ENCODE data around the gene OR6C68.
"Not testable (repeated sequence)": the region's sequence is repeated elsewhere in the genome, so short reads cannot be mapped to it uniquely, and the experiment has no call there.

Gene OR6C68

DNA sequence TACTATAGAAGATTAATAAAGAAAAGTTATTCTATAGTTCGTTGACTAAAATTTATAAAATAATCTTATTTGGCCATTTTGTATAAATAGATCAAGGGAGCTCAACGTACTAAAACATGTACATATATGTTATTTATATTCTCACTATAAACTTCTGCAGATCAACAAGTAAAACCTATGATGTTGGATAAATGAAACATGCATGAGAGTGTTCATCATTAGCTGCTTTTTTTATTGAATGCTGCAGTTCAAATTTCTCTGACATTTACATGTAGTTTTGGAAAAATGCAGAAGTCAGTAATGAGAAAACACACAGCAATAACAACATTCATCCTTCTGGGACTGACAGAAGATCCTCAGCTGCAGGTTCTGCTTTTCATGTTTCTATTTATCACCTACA is at the start of gene OR6C68:
OR6C68 (plus strand) TSS at position 301 of the 400 bp plus-strand sequence; CDS start at position 301, 0 bp downstream.
- H3K9me3 ChIP-seq (ENCODE audit: severe bottlenecking) = no peaks in the 10 kb centered on the region
- TF ChIP-seq, protein P1, sequence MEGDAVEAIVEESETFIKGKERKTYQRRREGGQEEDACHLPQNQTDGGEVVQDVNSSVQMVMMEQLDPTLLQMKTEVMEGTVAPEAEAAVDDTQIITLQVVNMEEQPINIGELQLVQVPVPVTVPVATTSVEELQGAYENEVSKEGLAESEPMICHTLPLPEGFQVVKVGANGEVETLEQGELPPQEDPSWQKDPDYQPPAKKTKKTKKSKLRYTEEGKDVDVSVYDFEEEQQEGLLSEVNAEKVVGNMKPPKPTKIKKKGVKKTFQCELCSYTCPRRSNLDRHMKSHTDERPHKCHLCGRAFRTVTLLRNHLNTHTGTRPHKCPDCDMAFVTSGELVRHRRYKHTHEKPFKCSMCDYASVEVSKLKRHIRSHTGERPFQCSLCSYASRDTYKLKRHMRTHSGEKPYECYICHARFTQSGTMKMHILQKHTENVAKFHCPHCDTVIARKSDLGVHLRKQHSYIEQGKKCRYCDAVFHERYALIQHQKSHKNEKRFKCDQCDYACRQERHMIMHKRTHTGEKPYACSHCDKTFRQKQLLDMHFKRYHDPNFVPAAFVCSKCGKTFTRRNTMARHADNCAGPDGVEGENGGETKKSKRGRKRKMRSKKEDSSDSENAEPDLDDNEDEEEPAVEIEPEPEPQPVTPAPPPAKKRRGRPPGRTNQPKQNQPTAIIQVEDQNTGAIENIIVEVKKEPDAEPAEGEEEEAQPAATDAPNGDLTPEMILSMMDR (IDR thresholded peaks at IDR 0.05; ENCODE audit: low read depth, low read length) = no peak
- H3K27me3 ChIP-seq (ENCODE audit: insufficient read depth, low read depth, severe bottlenecking) = peaks cover 14% of the 10 kb centered on the region
- DNase-seq = no peak
- H3K36me3 ChIP-seq = no peaks in the 10 kb centered on the region
- H3K4me3 ChIP-seq (ENCODE audit: low read depth, low read length) = no peak within 1 kb of the TSS
- no peak within 1 kb of the TSS for H3K27ac ChIP-seq

GRCh38 chr12:55443776-55444175 is 48.4 kb upstream of the OR6C68 start, which contains the start of gene OR6C2:
Gene OR6C2 (plus strand): TSS chr12:55444076. CDS start chr12:55452214, 8,138 bp downstream.
- DNase-seq = no peak
- Histone ChIP-seq H3K27me3 (ENCODE audit: insufficient read depth, low read depth, severe bottlenecking) (peaks cover 27% of the 10 kb centered on the region), H3K4me3 (ENCODE audit: low read depth, low read length) (no peak within 1 kb of the TSS), H3K9me3 (ENCODE audit: severe bottlenecking) (no peaks in the 10 kb centered on the region), H3K36me3 (no peaks in the 10 kb centered on the region), H3K27ac (no peak within 1 kb of the TSS)
- TF ChIP-seq, protein P1 (IDR thresholded peaks at IDR 0.05; ENCODE audit: low read depth, low read length) = no peak

GRCh38 chr12:55445357-55445756 is 46.8 kb upstream of the OR6C68 start:
- no peak overlapping the region for H3K27ac ChIP-seq
- no peaks in the 10 kb centered on the region for H3K36me3 ChIP-seq
- peaks cover 28% of the 10 kb centered on the region for H3K27me3 ChIP-seq (ENCODE audit: insufficient read depth, low read depth, severe bottlenecking)
- TF ChIP-seq, protein P1 (IDR thresholded peaks at IDR 0.05; ENCODE audit: low read depth, low read length) = no peak
- no peak overlapping the region for H3K4me3 ChIP-seq (ENCODE audit: low read depth, low read length)
- DNase-seq = no peak
- no peaks in the 10 kb centered on the region for H3K9me3 ChIP-seq (ENCODE audit: severe bottlenecking)

DNA sequence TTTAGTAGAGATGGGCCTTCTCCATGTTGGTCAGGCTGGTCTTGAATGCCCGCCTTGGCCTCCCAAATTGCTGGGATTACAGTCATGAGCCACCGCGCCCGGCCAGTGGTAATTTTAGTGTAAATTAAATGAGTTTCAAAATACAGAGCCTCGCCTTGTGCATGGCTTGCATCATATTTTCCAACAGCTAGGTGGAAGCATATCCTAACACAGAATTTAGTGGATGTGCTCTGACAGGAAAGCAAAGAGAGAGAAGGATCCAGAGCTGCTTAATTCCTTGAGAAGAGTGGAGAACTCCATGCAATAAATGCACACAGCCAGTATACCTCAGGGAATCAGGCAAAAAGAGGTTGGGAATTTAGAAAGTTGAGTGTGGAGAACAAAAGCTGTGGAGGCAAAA is 45.9 kb upstream of the OR6C68 start:
- H3K4me3 ChIP-seq (ENCODE audit: low read depth, low read length) = no peak overlapping the region
- H3K9me3 ChIP-seq (ENCODE audit: severe bottlenecking) = no peaks in the 10 kb centered on the region
- no peak for DNase-seq
- TF ChIP-seq, protein P1 (IDR thresholded peaks at IDR 0.05; ENCODE audit: low read depth, low read length) = no peak
- H3K36me3 ChIP-seq = no peaks in the 10 kb centered on the region
- peaks cover 30% of the 10 kb centered on the region for H3K27me3 ChIP-seq (ENCODE audit: insufficient read depth, low read depth, severe bottlenecking)
- no peak overlapping the region for H3K27ac ChIP-seq

- H3K4me3 ChIP-seq (ENCODE audit: low read depth, low read length) = no peak overlapping the region
- H3K9me3 ChIP-seq (ENCODE audit: severe bottlenecking) = no peaks in the 10 kb centered on the region
- no peak overlapping the region for H3K27ac ChIP-seq
- peaks cover 26% of the 10 kb centered on the region for H3K27me3 ChIP-seq (ENCODE audit: insufficient read depth, low read depth, severe bottlenecking)
- TF ChIP-seq, protein P1 (IDR thresholded peaks at IDR 0.05; ENCODE audit: low read depth, low read length) = no peak
- H3K36me3 ChIP-seq = no peaks in the 10 kb centered on the region
- no peak for DNase-seq
Measured at GRCh38 chr12:55448825-55449224, 43.4 kb upstream of the OR6C68 start.

DNA sequence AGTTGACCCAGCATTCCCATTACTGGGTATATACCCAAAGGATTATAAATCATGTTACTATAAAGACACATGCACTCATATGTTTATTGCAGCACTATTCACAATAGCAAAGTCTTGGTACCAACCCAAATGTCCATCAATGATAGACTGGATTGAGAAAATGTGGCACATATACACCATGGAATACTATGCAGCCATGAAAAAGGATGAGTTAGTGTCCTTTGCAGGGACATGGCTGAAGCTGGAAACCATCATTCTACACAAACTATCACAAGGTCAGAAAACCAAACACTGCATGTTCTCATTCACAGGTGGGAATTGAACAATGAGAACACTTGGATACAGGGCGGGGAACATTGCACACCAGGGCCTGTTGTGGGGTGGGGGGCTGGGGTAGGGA is 27.3 kb upstream of the OR6C68 start:
- not testable (repeated sequence) for H3K9me3 ChIP-seq (ENCODE audit: severe bottlenecking); H3K4me3 ChIP-seq (ENCODE audit: low read depth, low read length); H3K36me3 ChIP-seq; DNase-seq; H3K27ac ChIP-seq
- peaks cover 16% of the 10 kb centered on the region for H3K27me3 ChIP-seq (ENCODE audit: insufficient read depth, low read depth, severe bottlenecking)
